ENCODE results near the gene SYNGR4.
"Not testable (repeated sequence)": the region's sequence is repeated elsewhere in the genome, so short reads cannot be mapped to it uniquely, and the experiment has no call there.

The SYNGR4 gene

GRCh38 chr19:48373567-48373966 lies 9.4 kb downstream of the SYNGR4 start:
- no peak for DNase-seq

- DNase-seq: no peak
Measured at GRCh38 chr19:48378194-48378570, 14.0 kb downstream of the SYNGR4 start.

DNA sequence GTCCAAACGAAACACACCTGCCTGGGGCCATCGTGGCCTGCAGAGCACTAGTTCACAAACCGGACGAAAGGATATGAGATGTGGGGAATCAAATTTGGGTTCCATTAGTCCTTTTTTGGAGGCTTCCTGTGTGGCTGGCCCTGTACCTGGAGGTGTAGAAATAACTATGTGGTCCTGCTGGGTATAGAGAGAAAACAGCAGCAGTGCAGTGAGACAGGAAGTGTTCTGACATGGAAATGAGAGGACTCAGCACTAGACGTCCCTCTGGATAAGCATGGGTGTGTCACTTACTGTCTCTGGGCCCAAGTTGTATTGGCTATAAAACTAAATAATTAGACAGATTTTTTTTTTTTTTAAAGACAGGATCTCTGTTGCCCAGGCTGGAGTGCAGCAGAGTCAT lies 14.9 kb downstream of the SYNGR4 start:
- DNase-seq: no peak

DNA sequence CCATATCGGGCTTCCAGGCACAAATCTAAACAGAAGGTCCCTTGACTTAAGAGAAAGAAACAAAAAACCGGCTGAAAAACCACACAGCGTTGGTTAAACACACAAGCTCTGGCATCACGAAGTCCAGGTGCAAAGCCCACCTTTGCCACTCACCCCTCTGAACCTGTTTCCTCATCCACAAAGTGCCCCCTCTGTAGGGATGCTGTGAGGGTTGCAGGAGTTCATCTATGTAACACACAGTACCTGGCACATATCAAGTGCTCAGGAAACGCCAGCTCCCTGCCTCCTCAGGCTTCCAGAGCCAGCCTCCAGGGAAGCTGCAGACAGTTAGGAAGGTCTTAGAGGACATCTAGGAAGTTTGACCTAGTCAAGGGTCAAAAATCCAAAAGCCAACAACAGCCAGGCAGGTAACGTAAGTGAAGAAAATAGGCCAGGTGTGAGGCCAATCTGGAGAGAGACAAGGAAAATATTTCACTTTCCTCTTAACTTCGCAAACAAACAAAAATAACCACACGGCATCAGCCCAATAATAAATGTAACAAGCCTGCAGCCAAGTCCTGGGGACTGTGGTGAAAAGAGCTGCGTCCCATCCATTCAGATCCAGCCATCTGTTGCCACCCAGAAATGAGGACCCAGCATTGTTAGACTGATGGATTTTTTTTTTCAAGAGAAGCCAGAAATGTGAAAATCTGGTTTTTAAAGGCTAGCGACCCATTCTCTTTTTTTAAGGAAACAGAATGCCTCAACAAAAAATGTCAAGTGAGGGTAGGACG lies 17.2 kb downstream of the SYNGR4 start:
- no peak for DNase-seq

DNA sequence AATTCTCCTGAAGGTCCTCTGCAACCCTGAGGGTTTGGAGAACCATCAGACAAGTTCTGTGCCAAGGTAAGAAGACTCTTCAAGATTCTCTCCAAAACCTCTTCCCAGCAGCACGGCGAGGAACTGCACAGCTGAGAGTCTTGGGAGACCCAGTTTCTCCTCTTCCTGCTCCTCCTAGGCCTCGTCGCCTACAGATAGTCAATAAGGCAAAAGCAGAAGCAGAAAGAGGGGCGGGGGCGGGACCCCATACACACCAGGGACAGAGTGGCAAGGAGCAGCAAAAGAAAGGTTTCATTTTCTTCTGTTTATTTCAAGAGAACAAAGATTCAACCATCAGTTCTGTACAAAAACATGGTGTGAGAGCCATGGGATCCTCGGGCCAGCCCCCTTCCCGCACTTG lies 18.1 kb downstream of the SYNGR4 start:
- peak; percentile 37 for DNase-seq

DNA sequence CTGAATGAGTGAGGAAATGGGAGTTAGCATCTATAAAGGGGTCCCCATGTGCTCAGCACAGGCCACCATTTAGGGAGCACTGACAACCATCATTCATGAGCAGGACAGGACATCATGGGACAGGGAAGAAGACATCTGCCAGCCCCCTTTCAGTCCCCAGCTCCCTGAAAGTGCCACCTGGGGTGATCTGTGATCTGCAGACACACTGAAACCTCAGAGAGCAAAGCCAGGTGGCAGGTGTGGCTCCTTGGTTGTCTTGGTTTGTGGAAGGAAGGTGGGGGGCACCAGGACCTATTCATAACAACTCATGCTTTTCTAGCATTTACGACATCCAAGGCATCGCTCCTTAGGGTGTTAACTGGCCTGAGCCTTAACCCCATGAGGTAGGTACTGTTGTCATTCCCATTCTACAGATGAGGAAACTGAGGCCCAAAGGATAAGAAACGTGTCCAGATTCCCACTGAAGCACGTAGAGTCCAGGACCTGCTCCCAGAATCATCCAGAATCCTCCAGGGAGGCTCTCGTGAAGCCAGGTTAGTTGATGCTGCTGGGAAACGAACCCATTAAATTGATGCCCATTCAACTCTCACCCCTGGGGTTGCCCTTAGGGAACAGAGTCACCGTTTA lies 21.4 kb downstream of the SYNGR4 start:
- DNase-seq: no peak

DNA sequence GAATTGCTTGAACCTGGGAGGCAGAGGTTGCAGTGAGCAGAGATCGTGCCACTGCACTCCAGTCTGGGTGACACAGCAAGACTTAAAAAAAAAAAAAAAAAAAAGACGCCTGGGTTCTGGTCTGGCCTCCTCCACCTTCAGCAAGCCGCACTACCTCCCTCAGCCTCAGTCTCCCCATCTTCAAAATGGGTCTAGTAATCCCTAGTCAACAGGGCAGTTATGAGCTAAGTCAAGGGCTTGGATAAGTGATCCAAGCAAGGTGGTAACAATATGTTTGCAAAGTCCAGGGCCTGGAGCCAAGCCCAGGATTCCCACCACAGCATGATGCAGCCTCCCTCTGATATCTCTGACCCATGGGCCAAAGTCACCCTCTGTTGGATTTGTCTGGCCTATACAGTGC lies 22.8 kb downstream of the SYNGR4 start:
- DNase-seq: no peak

DNA sequence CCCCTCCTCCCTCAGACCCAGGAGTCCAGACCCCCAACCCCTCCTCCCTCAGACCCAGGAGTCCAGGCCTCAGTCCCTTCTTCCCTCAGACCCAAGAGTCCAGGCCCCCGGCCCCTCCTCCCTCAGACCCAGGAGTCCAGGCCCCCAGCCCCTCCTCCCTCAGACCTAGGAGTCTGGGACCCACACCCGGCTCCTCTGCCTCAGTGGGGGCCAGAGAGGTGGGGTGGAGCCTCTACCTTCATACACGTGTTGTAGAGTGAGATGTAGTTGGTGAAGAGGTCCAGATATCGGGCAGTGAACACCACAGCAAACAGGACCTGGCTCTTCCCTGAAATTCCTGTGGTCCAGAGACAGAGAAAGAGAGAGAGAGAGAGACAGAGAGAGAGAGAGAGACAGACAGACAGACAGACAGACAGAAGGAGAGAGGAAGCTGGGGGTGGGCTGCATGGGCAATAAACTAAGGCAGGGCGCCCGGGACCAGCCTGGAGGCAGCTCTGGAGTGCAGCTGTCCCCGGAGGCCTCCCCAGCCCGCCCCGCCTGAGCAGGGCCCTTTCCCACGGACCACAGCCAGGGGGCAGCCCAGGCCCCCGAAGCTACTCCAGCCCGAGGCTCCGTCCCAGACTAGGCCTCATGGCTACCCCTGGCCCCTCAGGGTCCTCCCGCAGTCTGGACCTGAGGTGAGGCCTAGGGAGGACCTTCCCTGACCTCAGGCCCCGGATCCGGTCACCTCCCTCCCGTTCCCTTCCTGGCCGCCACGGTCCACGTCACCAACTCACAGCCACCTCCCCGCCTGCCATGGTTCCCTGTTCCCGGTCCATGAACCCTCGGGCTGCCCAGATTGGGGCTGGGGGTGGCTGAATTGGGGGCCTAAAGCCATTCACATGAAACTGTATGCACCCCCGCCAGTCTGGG lies 26.3 kb downstream of the SYNGR4 start:
- peak; percentile 62 for DNase-seq

- peak; percentile 70 for DNase-seq
Measured at GRCh38 chr19:48391100-48392005, 27.2 kb downstream of the SYNGR4 start, which contains the start of gene KDELR1. TSS of gene KDELR1 (minus strand) at chr19:48391551. CDS start at chr19:48391358, 193 bp downstream.

DNA sequence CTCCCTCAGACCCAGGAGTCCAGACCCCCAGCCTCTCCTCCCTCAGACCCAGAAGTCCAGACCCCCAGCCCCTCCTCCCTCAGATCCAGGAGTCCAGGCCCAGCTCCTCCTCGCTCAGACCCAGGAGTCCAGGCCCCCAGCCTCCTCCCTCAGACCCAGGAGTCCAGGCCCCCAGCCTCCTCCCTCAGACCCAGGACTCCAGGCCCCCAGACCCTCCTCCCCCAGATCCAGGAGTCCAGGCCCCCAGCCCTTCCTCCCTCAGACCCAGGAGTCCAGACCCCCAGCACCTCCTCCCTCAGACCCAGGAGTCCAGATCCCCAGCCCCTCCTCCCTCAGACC lies 27.8 kb downstream of the SYNGR4 start:
- not testable (repeated sequence) for DNase-seq

DNA sequence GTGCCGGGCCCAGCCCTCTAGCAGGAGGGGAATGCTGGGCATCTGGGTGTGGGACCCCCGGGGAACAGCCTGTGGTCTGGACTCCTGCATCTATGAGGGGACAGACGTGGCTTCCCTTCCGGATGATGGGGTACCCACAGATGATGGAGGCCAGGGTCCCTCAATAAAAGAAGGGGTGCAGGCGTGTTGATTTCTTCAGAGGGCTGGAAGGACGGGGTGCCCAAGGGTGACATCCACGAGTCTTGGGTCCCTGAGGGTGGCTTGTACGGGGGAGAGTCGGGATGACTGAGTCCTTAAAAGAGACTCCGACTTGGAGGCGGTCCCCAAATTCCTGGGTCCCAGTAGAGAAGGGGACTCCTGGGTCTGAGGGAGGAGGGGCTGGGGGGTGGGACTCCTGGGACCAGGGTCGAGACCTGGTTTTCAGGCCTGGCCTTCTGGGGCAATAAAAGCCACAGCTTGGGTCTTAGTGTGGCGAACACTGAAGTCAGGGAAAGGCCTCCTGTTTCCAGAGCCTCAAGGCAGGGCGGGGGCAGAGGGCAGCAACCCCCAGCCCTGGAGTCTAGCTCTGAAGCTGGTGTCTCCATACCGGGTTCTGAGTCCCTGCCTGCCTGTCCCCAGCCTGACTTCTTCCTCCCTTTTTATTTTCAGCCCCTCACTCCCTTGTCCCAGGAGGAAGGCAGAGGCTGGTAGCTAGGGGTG lies 28.8 kb downstream of the SYNGR4 start:
- DNase-seq: no peak

- no peak for DNase-seq
Measured at GRCh38 chr19:48393559-48394330, 29.6 kb downstream of the SYNGR4 start, which contains the start of gene GRIN2D. TSS of gene GRIN2D (plus strand) at chr19:48393668. CDS start at chr19:48398393, 4,725 bp downstream.

GRCh38 chr19:48394331-48395169 lies 30.4 kb downstream of the SYNGR4 start:
- DNase-seq: no peak

- no peak for DNase-seq
Measured at GRCh38 chr19:48395170-48395455, 30.9 kb downstream of the SYNGR4 start.

GRCh38 chr19:48395499-48395898 lies 31.3 kb downstream of the SYNGR4 start:
- no peak for DNase-seq

- DNase-seq: no peak
Measured at GRCh38 chr19:48396016-48396823, 32.1 kb downstream of the SYNGR4 start.

DNA sequence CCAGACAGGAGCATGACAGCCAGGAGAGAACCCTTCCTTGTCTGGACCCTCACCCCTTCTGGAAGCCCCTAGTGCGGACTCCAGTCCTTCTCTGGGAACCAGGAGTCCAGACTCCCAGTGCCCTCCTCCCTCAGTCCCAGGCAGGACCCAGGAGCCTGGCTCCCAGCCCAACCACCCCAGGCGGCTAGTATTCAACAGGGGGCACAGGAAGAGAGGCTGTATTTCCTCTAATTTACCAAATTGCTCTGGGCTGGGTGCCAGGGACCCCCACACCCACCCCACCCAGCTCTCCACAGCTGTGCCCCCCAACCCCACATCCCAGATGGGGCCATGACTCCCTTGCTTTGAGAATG lies 32.6 kb downstream of the SYNGR4 start:
- DNase-seq: no peak

DNA sequence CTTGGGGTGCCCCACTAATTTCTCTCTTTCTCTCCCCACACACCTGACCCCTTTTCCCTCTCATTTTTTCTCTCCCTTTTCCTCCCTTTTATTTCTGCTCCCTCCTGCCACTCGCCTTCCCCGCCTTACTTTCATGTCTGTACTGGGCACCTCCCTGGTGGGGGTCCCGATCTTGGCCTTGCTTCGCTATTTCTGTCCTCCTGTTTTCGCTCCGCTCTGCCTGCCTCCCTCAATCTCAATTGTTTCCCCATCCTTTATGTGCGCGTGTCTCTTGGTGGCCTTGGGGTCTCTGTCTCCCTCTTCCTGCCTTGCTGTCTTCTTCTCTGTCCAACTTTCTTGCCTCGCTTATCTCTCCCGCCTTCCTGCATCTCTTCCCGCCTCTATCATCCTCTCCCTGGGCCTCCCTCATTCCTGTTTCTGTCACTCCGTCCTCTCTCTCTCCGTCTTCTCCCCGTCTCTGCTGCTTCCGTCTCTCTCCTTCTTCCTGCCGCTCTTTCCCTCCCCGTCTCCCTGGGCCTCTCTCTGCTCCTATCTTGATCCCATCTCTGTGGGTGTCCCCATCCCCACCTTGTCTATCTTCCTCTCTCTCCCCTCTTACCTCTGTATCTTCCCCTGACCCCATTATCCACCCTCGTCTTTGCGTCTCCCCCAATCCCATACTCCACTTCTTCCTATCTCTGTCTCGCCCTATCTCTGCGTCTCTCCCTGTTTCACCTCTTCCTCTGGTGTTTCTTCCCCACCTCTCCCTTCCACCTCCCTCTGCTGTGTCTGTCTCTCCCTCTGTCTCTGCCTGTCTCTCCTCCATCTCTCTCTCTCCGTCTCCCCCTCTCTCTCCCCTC lies 33.3 kb downstream of the SYNGR4 start:
- no peak for DNase-seq

DNA sequence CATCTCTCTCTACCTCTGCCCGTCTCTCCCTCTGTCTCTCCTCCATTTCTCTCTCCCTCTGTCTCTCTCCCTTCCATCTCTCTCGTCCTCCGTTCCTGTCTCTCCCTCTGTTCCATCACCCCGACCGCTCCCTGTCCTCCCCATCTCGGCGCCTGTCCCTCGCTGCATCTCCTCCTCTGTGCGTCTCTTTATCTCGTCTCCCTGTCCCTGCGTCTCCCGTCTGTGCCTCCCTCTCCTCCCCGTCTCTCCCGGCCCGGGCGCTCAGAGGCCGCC lies 33.9 kb downstream of the SYNGR4 start:
- no peak for DNase-seq

All from inflammatory macrophage treated with lipopolysaccharide for 4 hours (primary cell).